Fibroblast of skin of scalp (primary cell): ENCODE measurements around the gene ATG3.
"Not testable (repeated sequence)": the region's sequence is repeated elsewhere in the genome, so short reads cannot be mapped to it uniquely, and the experiment has no call there.

Experiments used
- DNase-seq: peaks from one replicate; pipeline ENCODE4 v3.0.0-alpha.2; 2013

ATG3 gene

GRCh38 chr3:112497897-112498548, 63.7 kb downstream of the ATG3 start:
- no peak for DNase-seq

DNA sequence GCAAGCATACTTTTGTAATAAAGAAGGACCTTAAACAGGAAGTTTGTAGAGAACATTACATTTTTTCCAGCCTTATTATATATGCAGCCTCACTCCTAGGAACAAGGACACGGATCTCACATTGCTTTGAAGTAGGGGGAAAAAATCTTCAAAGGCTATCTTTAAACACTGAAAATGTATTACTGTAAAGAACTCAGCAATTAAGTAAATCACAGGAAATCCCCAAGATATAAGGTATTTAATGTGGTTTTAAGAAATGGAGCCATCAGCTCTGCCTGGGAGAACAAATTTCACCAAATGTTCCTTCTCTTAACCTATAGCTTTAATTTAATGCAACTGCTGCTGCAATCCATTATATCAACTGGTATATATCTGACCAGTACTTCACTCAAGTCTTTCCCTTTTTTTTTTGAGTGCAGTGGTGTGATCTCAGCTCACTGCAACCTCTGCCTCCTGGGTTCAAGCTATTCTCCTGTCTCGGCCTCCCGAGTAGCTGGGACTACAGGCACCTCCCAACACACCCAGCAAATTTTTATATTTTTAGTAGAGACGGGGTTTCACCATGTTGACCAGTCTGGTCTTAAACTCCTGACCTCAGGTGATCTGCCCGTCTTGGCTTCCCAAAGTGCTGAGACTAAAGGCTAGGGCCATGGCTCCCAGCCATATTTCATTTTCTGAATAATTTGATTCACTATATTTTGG, 65.2 kb downstream of the ATG3 start:
- DNase-seq, result no peak

- not testable (repeated sequence) for DNase-seq
These were observed 67.4 kb downstream of the ATG3 start for GRCh38 chr3:112494448-112494767.

DNA sequence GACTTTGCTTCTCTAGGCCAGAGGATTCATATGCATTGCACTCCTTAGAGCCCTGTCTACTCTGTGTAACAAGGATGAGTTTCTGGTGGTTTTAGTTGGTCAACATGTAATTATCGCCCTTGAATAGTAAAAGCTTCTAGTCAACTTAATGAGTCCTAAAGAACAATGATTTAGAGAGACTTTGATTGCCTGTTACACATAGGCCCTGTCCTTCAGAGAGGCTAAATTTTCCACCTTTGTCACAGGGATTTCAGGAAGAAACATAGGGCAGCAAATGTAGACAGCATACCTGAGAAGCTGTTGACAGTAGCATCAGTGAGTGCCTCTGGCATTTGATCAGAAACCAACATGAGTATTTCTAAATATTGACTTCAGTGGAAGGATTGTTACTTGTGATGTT, 69.6 kb downstream of the ATG3 start:
- DNase-seq, result no peak

GRCh38 chr3:112491373-112491772, 70.4 kb downstream of the ATG3 start:
- DNase-seq, result no peak

DNA sequence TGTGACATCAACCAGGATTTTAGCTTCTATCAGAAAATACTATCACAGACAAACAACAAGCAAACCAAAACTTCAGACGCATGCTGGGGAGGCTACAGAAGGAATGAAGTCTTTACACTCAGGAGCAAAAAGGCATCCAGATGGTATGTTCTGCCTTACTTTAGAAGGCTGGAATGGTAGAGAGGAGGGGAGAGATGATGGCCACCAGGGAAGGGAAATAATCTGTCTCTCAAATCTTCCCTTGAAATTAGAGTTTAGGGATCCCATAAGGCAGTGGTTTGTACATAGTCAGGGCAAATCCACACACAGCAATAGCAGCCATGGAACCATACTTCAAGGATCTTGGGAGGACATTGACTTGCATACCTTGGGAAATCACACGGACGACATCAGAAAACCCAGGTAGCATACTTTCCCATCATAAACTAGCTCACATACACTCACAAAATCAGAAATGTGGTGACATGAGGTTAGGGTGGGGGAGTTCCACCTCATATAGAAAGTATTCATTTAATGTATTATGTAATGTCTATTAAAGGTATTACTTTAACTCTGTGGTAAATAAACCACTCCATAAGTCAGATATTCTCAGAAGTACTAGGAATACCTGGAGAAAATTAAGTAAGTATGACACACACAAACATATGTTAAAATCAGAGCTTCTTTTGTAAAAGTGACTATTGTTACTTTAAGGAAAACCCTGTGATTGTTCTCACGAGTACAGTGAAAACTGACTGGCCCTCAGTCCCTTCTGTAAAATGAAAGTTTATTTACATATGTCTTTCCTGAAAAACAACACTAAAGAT, 71.9 kb downstream of the ATG3 start:
- DNase-seq, result no peak

GRCh38 chr3:112486811-112487505, 74.8 kb downstream of the ATG3 start:
- no peak for DNase-seq

GRCh38 chr3:112484352-112484751, 77.4 kb downstream of the ATG3 start:
- DNase-seq, result no peak

GRCh38 chr3:112482675-112483074, 79.1 kb downstream of the ATG3 start:
- DNase-seq, result no peak
